GM12878 (cell line): ENCODE measurements around the gene IFIT2.

Experiments used
- EED ChIP-seq: sonication (generic); IDR thresholded peaks from 2 replicates; pipeline ENCODE4 v1.6.1; 2016; ENCODE audit warnings: antibody characterized with exemption, low read depth
- HDAC2 ChIP-seq: fragments of 200-600 bp; sonication (generic); IDR thresholded peaks from 2 replicates; pipeline ENCODE4 v1.6.1; 2017
- JUND ChIP-seq: IDR thresholded peaks from 2 replicates; pipeline ENCODE4 v1.6.1; 2012; ENCODE audit warnings: low read depth, mild to moderate bottlenecking, low read length, improper control_type of control experiment, moderate library complexity
- POLR2A ChIP-seq: IDR thresholded peaks from 2 replicates; pipeline ENCODE4 v1.6.1; 2011; ENCODE audit warnings: low read depth, mild to moderate bottlenecking, low read length
- POLR2AphosphoS5 ChIP-seq: IDR thresholded peaks from 2 replicates; pipeline ENCODE4 v1.6.1; 2011; ENCODE audit warnings: mild to moderate bottlenecking, low read length, inconsistent platforms

GRCh38 chr10:89266721-89267453 lies 35.0 kb upstream of the IFIT2 start:
- no peak for TF ChIP-seq POLR2A
- TF ChIP-seq HDAC2: no peak
- TF ChIP-seq EED: no peak
- TF ChIP-seq JUND: no peak
- TF ChIP-seq POLR2AphosphoS5: no peak
